Hematopoietic multipotent progenitor cell treated with erythropoietin and hydrocortisone succinate and interleukin-3 and kit ligand, for 15 days (in vitro differentiated cells): ENCODE measurements around the gene MIR17HG.

Source experiments
- DNase-seq: peaks from one replicate; pipeline ENCODE4 v3.0.0-alpha.2; 2015; ENCODE audit warnings: low spot score

MIR17HG gene

GRCh38 chr13:91368676-91369440 lies 21.4 kb downstream of the MIR17HG start:
- no peak for DNase-seq

GRCh38 chr13:91369441-91369831 lies 21.9 kb downstream of the MIR17HG start:
- DNase-seq = no peak

GRCh38 chr13:91370501-91370900 lies 23.0 kb downstream of the MIR17HG start:
- DNase-seq = no peak

- DNase-seq = no peak
Measured at GRCh38 chr13:91372911-91373310, 25.4 kb downstream of the MIR17HG start.

- no peak for DNase-seq
Measured at GRCh38 chr13:91375116-91375729, 27.7 kb downstream of the MIR17HG start.

- no peak for DNase-seq
Measured at GRCh38 chr13:91381371-91381770, 33.9 kb downstream of the MIR17HG start.

GRCh38 chr13:91383836-91384235 lies 36.3 kb downstream of the MIR17HG start:
- no peak for DNase-seq

GRCh38 chr13:91384896-91385295 lies 37.4 kb downstream of the MIR17HG start:
- DNase-seq = no peak

- DNase-seq = no peak
Measured at GRCh38 chr13:91389186-91389585, 41.7 kb downstream of the MIR17HG start.

GRCh38 chr13:91397595-91397994 lies 50.1 kb downstream of the MIR17HG start:
- no peak for DNase-seq

GRCh38 chr13:91398413-91399188 lies 51.1 kb downstream of the MIR17HG start, which contains the start of gene GPC5:
GPC5 (plus strand) TSS chr13:91398621.
- peak; percentile 65 for DNase-seq

- DNase-seq = no peak
Measured at GRCh38 chr13:91399189-91400062, 51.9 kb downstream of the MIR17HG start.

- DNase-seq = no peak
Measured at GRCh38 chr13:91400063-91400399, 52.5 kb downstream of the MIR17HG start.

GRCh38 chr13:91400671-91401070 lies 53.2 kb downstream of the MIR17HG start:
- no peak for DNase-seq

- no peak for DNase-seq
Measured at GRCh38 chr13:91401920-91402319, 54.4 kb downstream of the MIR17HG start.
